GOT3 (cell line): ENCODE data around the gene FSTL1.

Experiments
- DNase-seq: peaks from one replicate; lab custom pipeline; 2025; ENCODE audit warnings: mixed read lengths; lab: John Stamatoyannopoulos, UW

FSTL1 gene

DNA sequence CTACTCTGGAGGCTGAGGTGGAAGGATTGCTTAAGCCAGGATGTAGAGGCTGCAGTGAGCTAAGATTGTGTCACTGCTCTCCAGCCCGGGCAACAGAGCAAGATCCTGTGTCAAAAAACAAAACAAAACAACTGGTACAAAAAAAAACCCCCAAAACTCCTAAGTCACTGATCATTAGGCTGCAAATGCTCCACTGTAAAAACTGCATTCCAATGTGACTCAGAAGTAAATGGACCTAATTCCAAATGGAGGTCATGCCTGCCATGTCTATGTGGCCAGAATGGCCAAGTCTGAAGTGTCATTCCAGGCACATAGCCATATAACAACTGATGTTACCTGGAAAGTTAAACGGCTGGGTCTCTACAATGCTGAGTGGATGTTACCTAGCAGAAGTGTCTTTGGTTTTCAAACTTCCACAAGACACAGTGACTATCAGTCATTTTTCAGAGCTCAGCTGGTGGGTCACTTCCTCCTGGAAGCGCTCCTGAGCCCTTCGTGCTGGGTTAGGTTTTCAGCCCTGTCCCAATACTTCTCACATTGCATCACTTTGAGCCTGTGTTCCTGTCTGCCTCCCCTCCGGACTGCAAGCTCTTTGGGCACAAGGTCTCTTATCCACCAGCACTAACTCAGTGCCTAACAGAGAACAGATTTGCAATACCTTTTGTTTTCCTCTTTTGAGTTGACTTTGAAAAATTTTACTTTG, 10.6 kb downstream of the FSTL1 start:
- DNase-seq: no peak

DNA sequence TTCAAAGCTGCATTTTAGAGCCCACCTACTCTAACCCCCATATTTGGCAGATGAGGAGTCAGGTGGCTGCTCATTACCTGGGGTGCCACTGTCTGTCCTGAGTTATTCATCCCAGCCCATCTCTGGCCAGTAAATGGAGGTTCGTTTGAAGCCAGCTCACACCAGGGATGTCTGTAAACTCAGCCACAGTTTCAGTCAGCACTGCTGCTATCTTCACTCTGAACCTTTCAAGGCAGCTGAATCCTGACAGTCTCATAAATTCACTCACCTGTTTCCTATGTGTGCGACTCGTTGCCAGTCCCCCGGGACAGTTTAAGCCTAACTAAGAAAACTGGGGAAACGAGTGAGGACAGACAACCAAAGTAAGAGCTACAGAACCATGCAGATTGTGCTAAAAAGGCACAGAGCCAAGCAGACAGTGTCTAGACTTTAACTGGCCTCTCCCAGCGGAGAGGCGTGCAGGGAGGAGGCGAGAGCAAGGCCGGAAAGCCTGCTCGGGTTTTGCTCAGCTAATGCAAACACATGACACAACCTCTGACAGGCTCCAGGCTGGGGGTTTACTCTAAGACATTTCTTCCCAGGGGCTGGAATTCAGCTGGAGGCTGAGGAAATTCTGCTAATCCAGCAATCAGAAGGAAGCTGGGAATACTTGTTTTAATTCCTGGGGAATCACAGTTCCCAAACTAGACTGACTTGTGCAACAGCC, 12.0 kb downstream of the FSTL1 start:
- no peak for DNase-seq

DNA sequence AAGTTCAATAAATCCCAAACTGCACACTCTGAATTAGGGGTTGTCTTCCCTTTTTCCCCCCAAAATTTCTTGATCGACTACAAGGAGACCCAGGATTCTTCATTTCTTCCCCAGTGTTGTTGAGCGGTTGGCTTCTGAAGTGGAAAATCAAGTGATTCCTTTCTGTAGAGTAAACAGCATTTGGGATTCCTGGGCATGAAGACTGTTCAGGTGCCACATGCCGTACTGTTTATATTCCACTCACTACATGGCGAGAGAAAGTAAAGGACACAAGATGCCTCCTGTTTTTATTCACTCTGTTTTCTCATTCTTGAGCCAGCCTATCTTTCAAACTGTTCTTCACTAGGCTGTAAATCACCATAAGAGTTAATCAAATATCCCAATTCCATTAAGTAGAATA, 12.6 kb downstream of the FSTL1 start:
- no peak for DNase-seq

DNA sequence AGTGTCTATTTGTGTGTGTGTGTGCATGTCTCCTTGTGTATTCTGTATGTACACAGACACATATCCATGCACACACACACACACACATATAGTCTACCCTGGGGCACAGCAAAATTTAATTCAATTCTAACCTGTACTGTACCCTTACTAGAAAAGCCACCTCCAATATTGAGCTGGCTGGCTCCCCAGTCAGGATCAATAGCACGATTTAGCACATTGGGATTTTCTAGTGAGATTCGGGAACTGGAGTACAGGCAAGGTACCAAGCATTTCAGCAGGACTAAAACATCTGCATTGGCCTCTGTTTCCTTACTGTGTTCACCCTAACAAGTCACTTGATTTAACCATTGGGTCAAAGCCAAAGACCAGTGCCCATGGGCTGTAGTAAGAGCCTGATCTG, 13.2 kb downstream of the FSTL1 start:
- no peak for DNase-seq

DNA sequence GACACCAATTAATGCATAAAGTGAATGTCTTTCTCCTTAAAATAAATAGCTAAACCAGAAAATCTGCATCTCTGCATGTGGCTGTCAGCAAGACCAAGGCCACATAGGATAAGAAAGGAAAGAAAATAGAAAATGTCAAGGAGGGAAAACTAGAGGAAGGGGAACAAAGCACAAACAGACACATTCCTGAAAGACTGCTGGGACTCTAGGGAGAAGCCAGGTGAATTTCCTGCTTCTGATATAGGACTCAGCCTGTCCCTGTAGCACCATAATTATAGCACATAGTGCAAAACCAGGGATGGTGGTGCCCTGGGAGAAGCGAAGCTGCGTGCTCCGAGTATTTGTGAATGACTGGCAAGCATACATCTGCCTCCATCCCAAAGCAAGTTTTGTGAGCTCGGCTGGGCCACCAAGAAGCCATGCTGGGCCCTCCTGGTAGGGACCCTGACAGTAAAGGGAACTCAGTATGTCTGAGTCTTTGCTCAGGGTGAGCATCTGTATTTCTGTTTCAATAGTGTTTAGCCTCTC, 14.2 kb downstream of the FSTL1 start:
- DNase-seq: no peak

DNA sequence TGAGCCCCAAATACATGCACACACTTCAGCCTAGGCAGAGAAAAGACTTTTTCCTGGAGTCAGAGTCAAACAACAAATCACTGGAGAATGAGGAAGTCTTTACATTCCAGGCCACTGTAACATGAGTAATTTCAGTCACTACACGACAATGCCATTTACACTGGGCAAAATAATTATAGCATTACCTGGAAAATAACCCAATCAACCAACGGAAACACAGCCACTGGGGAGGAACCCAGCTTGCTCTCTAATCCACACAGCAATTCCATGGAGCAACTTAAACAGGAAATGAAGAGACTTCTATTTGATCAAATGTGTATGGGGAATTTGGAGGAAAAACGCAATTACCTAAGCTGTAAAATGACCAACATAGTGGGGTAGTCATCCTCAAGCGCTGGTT, 15.2 kb downstream of the FSTL1 start:
- DNase-seq: no peak

DNA sequence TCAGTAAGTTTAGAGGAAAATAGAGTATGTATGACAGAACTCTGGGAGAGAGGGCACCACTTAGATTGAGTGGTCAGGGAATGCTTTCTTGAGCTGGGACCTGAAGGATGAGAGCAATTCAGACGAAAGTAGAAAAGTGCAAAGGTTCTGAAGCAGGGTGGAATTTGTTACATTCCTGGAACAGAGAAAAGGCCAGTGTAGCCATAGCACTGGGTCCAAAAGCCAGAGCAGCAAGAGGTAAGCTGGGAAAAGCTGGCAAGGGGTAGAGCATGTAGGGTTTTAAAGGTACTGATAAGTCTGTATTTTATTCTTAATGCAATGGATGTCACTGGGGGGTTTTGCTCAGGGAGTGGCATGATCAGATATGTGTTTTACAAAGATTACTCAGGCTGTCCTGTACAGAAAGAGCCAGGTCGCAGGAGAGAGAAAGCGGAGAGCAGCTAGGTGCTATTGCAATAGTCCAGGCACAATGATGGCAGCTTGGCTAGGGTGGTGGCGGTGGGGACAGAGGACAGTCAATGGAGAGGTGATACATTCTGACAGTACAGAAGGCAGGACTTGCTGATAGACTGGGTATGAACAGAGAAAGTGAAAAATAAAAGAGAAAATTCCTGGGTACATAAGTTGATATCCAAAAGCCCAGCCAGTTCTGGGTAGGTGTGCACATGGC, 17.0 kb downstream of the FSTL1 start:
- no peak for DNase-seq

DNA sequence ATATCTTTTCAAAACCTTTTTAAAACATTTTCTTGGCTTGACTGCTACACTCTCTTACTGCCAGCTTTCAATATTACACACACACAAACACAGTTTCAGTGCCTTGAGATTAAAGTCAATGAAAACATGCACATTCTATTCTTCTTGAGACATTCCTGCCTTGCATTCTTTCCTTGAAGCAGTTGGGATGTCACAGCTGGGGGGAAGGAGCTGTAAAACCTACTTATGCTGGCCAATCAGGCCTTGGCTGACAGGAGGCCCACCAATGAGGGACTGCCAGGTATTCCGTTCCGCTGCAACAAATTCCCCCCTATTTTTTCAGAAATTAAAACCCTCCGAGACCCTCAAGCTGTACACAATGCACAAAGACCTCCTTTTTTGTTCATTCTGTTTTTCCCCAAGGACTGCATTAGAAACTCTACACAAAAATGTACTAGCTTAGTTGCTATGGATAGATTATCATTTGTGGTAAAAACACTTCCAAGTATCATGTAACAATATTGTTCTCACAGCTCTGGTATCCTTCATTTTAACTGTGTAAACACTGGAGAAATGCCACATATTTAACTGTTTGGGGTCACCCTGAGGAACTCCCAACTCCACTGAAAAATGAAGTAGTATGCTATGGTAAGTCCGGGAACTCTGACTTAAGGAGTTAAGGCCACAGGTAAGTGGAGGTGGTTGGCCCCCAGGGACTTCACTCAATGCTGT, 18.5 kb downstream of the FSTL1 start:
- DNase-seq: no peak

DNA sequence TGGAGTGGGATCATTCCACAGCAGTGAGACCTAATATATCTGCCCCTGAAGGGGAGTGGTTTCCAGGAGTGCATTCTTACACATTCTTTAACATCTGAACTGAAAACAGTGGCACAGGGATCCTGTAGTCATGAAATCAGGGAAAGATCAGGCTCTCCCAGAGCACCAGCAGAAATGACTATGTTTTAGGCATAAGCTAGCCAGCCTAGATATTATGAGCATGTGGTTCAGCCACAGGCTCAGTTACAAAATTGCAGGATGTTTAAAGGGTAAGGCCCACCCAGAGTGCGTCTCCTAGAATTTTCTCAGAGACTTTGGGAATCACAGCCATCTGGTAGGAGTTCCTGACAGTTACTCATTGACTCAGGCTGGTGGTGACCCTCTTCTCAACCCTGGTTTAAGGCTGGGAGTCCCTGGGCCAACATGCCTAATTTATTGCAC, 20.9 kb downstream of the FSTL1 start:
- DNase-seq: no peak

DNA sequence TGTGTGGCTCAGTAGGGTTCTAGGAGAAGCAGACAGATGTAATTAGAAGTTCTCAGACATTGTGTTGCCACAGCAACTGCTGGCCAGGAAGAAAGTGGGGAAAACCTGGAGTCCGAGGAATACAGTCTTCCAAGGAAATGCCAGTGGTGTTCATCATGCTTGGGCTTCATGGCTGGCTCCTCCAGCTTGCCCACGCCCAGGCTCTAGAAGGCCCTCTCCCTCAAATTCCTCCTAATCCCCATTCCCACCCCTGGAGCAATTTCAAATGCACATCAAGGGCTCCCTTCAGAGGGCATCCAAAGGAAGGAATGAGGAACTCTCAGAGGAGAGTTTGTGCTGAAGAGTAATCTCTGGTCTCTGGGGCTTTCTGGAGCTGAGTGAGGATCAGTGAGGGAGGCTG, 21.9 kb downstream of the FSTL1 start:
- DNase-seq: no peak

DNA sequence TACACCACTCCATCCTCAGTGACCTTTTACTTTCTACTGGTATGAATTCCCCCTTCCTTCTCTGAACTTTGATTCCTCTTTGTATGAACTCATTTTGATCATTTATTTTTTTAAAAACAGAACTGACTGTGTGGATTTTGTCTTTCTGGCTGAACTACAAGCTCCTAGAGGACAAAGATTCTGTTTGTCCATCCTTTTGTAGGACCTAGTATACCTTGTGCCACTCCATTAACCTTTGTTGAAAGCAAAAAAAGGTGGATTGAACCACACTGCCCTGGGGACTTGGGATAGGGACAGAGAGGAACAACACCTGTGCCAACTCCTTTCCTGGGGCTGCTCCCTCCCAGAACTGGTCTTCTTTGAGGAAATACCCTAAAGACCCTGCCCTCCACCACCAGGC, 23.6 kb downstream of the FSTL1 start:
- DNase-seq: no peak

DNA sequence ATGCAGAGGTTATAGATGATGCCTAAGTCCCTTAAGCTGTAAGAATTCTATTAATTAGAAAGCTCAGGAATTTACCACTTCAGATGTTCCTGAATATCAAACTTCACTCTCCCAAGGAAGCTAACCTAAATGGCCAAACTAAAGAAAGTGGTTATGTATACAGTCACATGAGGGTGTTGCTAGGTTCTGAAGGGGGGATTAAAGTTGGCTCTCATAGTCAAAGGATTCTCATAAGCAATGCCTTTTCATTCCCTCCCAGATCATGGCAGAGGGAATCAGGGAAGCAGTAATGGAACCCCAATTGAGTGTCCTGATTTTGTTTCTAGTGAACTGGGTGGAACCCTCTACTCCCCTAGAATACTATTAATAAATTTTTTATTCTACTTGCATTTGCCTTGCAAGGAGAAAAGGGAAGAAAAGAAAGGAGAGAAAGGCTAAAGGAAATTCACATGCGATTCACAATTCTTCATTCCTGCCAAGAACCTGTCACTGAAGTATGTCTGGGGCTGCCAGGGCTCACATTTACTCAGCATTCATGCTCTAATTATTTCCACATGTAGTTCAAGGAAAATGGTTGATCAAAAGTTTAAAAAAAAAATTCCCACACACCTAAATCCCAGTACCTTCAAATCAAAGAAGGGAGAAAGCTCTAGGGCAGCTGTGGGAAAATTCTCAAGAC, 25.1 kb downstream of the FSTL1 start:
- DNase-seq: no peak

DNA sequence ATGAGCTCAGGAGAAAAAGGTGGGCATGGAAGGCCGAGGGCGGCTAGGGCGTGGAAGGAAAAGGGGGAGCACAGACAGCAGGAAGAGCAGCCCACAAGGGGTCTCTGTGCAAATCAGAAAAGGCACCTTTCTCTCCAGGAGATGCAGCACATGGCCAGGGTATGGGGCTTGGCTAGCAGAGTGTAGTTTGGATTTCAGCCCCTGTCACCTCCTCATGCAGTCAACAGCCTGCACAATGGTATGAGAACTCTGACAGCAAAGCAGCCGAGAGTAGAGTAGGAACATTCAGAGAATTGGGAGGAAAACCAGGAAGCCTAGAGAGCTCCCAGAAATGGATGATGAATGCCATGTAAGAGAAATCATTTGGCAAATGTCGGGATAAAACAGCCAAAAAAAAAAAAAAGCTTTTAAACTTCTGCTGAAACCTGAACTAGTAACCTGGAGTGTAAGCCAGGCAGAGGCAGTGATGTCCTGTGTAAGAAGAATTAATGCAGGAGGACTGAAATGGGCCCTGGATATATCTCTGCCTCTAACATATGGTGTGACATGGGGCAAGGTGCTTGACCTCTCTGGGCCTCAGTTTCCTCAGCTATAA, 25.7 kb downstream of the FSTL1 start:
- DNase-seq: no peak

DNA sequence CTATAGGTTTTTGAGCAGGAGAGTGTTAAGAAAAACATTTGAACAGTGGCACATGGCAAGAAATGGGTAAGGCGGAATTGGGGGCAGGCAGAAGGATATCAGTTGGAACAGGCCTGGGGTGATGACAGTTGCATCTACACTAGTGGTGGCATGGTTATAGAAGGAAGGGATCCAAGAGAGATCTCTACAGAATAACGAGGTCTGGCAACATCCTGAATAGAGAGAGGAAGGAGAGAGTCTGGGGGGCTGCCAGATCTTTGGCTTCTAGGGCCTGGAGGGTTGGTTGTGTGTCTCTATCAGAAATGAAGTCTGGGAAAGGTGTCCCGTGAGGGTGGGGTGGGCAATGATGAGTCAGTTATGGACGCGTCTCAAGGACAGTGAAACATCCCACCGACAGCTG, 26.3 kb downstream of the FSTL1 start:
- DNase-seq: no peak

DNA sequence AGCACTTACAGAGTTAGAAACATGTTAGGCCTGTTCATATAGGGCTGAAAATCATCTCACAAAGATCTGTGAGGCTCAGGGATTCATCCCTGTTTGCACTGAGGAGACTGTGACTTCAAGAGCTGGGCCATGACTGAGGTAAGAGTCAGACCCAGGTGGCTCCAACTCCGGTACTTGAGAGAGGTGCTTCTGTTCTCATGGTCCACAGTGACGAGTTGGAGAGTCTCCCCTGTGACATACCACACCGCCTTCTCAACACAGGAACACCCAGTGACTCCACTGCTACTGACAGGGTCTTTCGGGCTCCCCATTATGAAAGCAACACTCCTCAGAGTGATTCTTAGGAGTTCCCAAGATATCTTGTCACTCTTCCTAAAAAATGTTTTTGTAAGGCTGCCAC, 27.4 kb downstream of the FSTL1 start:
- DNase-seq: no peak

DNA sequence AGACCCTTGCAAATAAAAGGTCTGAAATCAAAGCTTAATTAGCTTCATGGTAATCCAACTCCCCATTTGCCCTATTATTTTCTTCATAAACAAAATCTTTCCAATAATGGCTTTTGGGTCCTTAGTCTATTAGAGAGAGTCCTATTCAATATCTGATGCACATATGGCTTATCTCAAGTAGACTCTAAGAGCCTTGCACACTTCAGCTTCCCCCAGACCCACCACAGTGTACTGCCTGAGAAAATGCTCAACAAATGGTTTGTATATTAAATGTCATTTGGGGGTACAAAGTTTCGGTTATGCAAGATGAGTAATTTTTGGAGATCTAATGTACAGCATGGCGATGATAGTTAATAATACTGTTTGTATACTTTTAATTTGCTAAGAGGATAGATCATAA, 28.9 kb downstream of the FSTL1 start:
- DNase-seq: no peak

DNA sequence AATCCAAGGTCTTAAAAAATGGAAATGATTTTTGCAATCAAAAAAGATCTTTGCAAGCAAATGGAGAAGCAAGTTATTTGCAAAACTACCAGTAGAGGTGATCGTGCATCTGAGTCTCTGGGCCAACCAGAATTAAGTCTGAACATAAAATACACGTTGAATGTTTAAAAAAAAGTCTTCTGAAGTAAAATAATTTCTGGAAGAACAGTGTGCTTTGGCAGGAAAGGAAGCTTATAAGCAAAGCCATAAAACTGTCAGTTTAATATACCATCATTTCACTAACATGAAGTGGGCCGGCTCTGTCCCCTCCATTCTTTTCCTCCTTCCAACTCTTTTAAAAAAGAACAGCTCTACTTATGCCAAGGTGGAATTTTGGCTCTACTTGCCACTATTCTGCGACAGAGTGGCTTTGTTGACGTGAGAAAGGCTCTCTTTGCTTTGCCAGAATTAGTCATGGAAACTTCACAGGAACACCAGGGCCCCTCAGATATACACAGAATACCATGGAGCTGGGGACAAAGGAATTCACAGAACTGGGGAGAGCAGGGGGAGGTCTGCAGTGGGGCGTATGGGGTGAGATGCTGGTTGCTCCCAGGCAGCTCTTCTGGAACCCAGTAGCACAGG, 29.8 kb downstream of the FSTL1 start:
- DNase-seq: no peak

DNA sequence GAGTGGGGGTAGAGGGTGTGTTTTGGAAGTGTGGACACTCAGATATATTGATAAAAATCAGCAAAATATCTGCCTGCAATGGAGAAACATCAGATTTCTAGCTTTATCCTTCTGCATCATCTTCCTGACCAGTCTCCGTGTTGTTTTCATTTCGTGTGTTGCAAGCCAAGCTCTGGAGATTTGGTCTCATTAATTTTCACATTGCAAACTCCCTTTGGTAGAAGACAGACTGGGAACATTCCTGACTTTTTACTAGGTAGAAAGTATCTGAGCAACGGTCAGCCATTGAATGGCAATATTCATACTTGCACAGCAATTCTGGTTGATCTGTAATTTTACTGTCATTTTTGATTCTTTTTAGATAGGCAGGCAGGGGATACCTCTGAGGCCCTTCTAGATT, 30.4 kb downstream of the FSTL1 start:
- DNase-seq: no peak

DNA sequence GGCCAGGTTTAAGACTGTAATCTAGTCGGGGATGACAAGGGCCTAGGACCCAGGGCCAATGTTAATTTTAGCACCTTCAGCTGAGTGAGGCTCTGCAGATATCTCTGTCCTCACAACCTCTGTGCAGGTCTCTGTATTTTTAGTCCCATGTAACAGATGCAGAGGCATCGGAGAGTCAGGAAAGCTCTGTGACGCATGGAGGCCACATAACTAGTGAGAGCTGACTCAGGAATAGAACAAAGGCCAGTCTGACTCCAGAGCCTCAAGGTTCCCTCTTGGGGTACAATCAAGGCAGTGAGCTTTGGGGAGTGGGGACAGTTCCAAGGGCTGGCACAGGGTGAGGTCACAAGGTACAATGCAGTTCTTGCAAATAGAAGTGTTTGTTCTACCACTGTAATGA, 31.0 kb downstream of the FSTL1 start:
- DNase-seq: no peak

DNA sequence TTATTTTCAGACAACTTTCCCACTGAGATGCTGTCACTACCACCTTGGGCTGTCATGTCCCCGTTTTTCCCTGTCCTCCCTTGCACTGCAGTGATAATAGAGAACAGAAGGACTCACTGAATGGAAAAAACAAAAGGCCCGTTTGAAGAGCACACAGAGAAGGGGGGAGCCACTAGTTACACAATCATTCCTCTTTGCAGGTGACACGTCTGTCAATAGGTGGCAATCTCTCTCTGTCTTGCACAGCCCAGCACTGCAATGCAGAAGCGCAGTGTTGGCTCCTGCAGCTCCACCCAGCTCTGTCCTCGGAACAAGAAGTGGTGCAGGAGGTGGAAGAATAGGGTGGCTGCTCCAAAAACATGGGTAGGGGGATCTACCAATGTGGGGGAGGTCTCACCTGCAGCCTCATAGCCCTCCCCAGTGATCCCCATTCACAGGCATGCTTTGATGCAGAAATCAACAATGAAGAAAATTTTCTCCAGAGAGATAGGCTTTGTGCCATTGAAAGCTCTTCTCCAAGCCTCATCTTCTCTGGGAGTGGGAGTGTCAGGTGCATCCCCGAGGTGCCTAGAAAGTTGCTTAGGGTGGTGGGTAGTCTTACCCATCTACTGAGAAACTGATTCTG, 31.8 kb downstream of the FSTL1 start:
- no peak for DNase-seq

DNA sequence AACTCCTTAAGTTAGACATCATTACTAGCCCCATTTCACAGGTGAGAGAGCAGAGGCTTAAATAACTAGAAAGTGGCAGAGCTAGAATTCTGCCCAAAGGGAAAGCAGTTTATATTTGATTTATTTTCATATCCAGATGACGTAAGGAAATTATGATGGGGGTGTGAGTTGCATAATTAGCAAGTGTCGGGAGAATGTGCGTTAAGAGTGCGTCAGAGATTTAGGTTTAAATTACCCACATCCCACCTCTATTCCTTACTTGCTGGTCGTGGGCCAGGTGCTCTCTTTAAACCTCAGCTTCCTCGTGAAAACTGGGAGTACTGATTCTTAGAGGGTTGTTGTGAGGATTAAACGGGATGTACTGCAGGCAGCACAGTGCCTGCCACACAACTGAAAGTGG, 32.3 kb downstream of the FSTL1 start:
- DNase-seq: no peak
